Measurements from ENCODE around the gene TAB3. TPM values are rescaled to one million over a fixed set of nuclear protein-coding genes. Genes with fewer than 3 reads are reported as not detected.

The TAB3 gene
- total and polyA plus RNA-seq, 3 experiments from 2014 or later: 7.6 to 21.4 (median 21.1) TPM

- no peak for DNase-seq
- H3K4me3 Mint-ChIP-seq: no peak overlapping the region
- ChIA-PET POLR2A (no interaction called here), CTCF (no interaction called here)
- H3K27me3 Mint-ChIP-seq: peaks cover 8 to 15% of the 10 kb centered on the region in 2 donors
- no peak overlapping the region for H3K27ac ChIP-seq (ENCODE audit: low read depth, low read length)
- no peak overlapping the region for H3K4me3 ChIP-seq (ENCODE audit: low read length)
- H3K9me3 ChIP-seq (ENCODE audit: low read length): no peaks in the 10 kb centered on the region
- H3K4me1 Mint-ChIP-seq: no peaks in the 10 kb centered on the region
- H3K36me3 ChIP-seq (ENCODE audit: insufficient read depth, low read length): no peaks in the 10 kb centered on the region
- peaks cover 0 to 2% (median 0%) of the 10 kb centered on the region in 5 donors for H3K9me3 Mint-ChIP-seq
- H3K36me3 Mint-ChIP-seq: no peaks in the 10 kb centered on the region
- H3K27ac Mint-ChIP-seq: no peak overlapping the region
- no peaks in the 10 kb centered on the region for H3K27me3 ChIP-seq (ENCODE audit: insufficient read depth, low read length, poor library complexity, severe bottlenecking)
- H3K4me1 ChIP-seq (ENCODE audit: insufficient read depth, low read length): no peaks in the 10 kb centered on the region
Measured at GRCh38 chrX:30898886-30899285, 9.8 kb upstream of the TAB3 start.

DNA sequence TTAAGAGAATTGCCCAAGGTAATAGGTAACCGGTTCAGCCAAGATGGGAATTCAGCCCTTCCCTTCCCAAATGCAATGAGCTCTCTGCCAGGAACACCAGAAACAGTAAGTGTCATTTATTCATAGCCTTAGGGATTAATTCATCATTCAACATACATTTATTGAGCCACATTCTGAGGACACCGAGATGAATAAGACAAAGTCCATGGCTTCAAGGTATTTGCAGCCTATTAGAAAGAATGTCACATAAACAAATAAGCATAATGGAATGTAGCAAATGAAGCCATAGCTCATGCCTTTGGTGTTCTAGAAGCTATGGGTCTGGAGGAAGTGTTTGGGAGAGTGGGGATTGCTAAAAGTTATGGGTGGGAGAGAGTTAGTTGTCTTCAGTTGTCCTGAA lies 6.3 kb upstream of the TAB3 start:
- Histone ChIP-seq H3K36me3 (ENCODE audit: insufficient read depth, low read length) (no peaks in the 10 kb centered on the region), H3K27me3 (ENCODE audit: insufficient read depth, low read length, poor library complexity, severe bottlenecking) (no peaks in the 10 kb centered on the region), H3K4me3 (ENCODE audit: low read length) (no peak overlapping the region), H3K9me3 (ENCODE audit: low read length) (no peaks in the 10 kb centered on the region), H3K27ac (ENCODE audit: low read depth, low read length) (no peak overlapping the region), H3K4me1 (ENCODE audit: insufficient read depth, low read length) (peaks cover 1% of the 10 kb centered on the region)
- no peak overlapping the region for H3K4me3 Mint-ChIP-seq
- H3K27ac Mint-ChIP-seq: no peak overlapping the region
- no peak for DNase-seq
- H3K9me3 Mint-ChIP-seq: peaks cover 0 to 2% (median 0%) of the 10 kb centered on the region in 5 donors
- no peaks in the 10 kb centered on the region for H3K4me1 Mint-ChIP-seq
- peaks cover 5 to 12% of the 10 kb centered on the region in 2 donors for H3K27me3 Mint-ChIP-seq
- CTCF ChIA-PET: no interaction called here
- POLR2A ChIA-PET: no interaction called here
- H3K36me3 Mint-ChIP-seq: no peaks in the 10 kb centered on the region

DNA sequence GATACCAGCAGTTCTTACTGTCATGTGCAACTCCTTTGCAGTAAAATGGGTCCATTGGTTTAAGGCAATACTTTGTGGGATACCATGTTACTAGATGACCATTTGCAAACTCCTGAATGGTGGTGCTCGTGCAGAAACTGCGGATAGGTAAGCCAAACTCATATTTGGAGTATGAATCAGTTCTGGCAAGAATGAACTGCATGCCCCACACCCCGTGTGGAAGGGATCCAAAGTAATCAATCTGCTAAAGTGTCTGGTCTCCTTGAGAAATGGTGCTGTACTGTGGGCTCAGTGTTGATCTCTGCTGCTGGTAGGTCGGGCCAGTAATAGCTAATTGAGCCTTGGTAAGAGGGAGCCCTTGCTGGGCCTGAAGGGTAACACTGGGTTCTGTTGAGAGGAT lies 4.2 kb upstream of the TAB3 start:
- Mint-ChIP-seq H3K9me3 (peaks cover 0 to 2% (median 0%) of the 10 kb centered on the region in 5 donors), H3K4me1 (peaks cover 4 to 11% (median 10%) of the 10 kb centered on the region in 3 donors), H3K27ac (no peak overlapping the region), H3K36me3 (peaks cover 0 to 3% (median 0%) of the 10 kb centered on the region in 3 donors), H3K27me3 (peaks cover 5 to 8% of the 10 kb centered on the region in 2 donors), H3K4me3 (peak overlapping the region in 1 of 7 donors; percentile 37)
- H3K9me3 ChIP-seq (ENCODE audit: low read length): no peaks in the 10 kb centered on the region
- H3K27ac ChIP-seq (ENCODE audit: low read depth, low read length): no peak overlapping the region
- ChIA-PET POLR2A (no interaction called here), CTCF (no interaction called here)
- H3K27me3 ChIP-seq (ENCODE audit: insufficient read depth, low read length, poor library complexity, severe bottlenecking): no peaks in the 10 kb centered on the region
- DNase-seq: no peak
- H3K36me3 ChIP-seq (ENCODE audit: insufficient read depth, low read length): no peaks in the 10 kb centered on the region
- H3K4me1 ChIP-seq (ENCODE audit: insufficient read depth, low read length): peaks cover 6% of the 10 kb centered on the region
- no peak overlapping the region for H3K4me3 ChIP-seq (ENCODE audit: low read length)

DNA sequence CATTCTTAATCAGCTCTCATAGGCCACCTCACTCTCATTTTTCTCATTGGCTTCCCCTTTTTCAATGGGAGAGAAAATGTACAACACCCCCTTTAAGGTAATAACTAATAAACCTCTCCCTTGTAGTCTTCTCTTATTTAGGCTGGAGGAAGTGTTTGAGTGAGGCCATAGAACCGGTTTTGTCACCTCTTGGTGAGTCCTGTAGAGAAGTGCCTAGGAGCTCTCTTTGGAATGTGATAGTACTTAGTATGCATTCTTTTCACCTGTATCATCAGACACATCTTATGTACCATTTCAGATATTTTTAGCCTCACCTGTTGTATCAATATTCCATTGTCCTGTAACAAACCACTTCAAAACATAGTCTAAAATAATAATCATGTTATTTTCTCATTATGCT lies 3.5 kb upstream of the TAB3 start:
- peaks cover 0 to 2% (median 0%) of the 10 kb centered on the region in 5 donors for H3K9me3 Mint-ChIP-seq
- POLR2A ChIA-PET: no interaction called here
- H3K27ac Mint-ChIP-seq: no peak overlapping the region
- Histone ChIP-seq H3K27ac (ENCODE audit: low read depth, low read length) (no peak overlapping the region), H3K4me1 (ENCODE audit: insufficient read depth, low read length) (peaks cover 9% of the 10 kb centered on the region), H3K4me3 (ENCODE audit: low read length) (no peak overlapping the region), H3K27me3 (ENCODE audit: insufficient read depth, low read length, poor library complexity, severe bottlenecking) (no peaks in the 10 kb centered on the region), H3K36me3 (ENCODE audit: insufficient read depth, low read length) (no peaks in the 10 kb centered on the region), H3K9me3 (ENCODE audit: low read length) (no peaks in the 10 kb centered on the region)
- no peak for DNase-seq
- CTCF ChIA-PET: no interaction called here
- peaks cover 0 to 3% (median 0%) of the 10 kb centered on the region in 3 donors for H3K36me3 Mint-ChIP-seq
- H3K4me1 Mint-ChIP-seq: peaks cover 9 to 17% (median 16%) of the 10 kb centered on the region in 3 donors
- H3K4me3 Mint-ChIP-seq: no peak overlapping the region
- peaks cover 5 to 8% of the 10 kb centered on the region in 2 donors for H3K27me3 Mint-ChIP-seq

- peak overlapping the region; percentile 57 for H3K27ac ChIP-seq (ENCODE audit: low read depth, low read length)
- DNase-seq: peak in 2 of 5 donors; percentile 0 to 8
- H3K4me1 ChIP-seq (ENCODE audit: insufficient read depth, low read length): peaks cover 19% of the 10 kb centered on the region
- peak overlapping the region; percentile 84 to 98 (median 87) for H3K4me3 Mint-ChIP-seq
- no peaks in the 10 kb centered on the region for H3K36me3 ChIP-seq (ENCODE audit: insufficient read depth, low read length)
- H3K9me3 ChIP-seq (ENCODE audit: low read length): no peaks in the 10 kb centered on the region
- peak overlapping the region; percentile 73 to 93 (median 76) for H3K27ac Mint-ChIP-seq
- H3K36me3 Mint-ChIP-seq: peaks cover 0 to 3% (median 2%) of the 10 kb centered on the region in 3 donors
- peaks cover 0 to 5% of the 10 kb centered on the region in 2 donors for H3K27me3 Mint-ChIP-seq
- H3K4me1 Mint-ChIP-seq: peaks cover 35 to 55% (median 53%) of the 10 kb centered on the region in 3 donors
- POLR2A ChIA-PET: no interaction called here
- H3K27me3 ChIP-seq (ENCODE audit: insufficient read depth, low read length, poor library complexity, severe bottlenecking): no peaks in the 10 kb centered on the region
- CTCF ChIA-PET: no interaction called here
- H3K4me3 ChIP-seq (ENCODE audit: low read length): peak overlapping the region; percentile 63
- no peaks in the 10 kb centered on the region for H3K9me3 Mint-ChIP-seq
Measured at GRCh38 chrX:30888526-30889146, 418 bp downstream of the TAB3 start.

DNA sequence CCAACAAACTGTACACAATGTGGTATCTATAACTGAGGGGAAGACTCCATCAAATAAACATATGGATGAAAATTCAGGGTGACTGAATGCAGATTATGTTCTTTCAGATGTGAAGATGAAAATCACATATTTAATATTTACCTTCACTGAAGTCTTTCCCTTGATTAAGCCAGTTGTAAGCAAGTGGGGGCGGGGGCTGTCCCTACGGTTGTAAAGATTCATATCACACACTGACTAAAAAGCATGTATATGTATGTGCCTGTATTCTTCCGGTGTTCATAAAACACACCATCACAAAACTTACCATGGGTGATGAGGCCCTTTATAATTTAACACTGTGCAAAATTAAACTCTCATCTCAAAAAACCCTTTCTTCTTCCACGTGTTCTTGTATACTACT lies 1.3 kb downstream of the TAB3 start:
- Mint-ChIP-seq H3K4me1 (peaks cover 36 to 64% (median 62%) of the 10 kb centered on the region in 3 donors), H3K9me3 (no peaks in the 10 kb centered on the region), H3K4me3 (peak overlapping the region; percentile 84 to 98 (median 87)), H3K27ac (peak overlapping the region in 6 of 8 donors; percentile 73 to 93 (median 79)), H3K36me3 (peaks cover 0 to 3% (median 2%) of the 10 kb centered on the region in 3 donors), H3K27me3 (peaks cover 0 to 1% of the 10 kb centered on the region in 2 donors)
- Histone ChIP-seq H3K4me1 (ENCODE audit: insufficient read depth, low read length) (peaks cover 19% of the 10 kb centered on the region), H3K36me3 (ENCODE audit: insufficient read depth, low read length) (no peaks in the 10 kb centered on the region), H3K27ac (ENCODE audit: low read depth, low read length) (peak overlapping the region; percentile 57), H3K4me3 (ENCODE audit: low read length) (peak overlapping the region; percentile 63), H3K27me3 (ENCODE audit: insufficient read depth, low read length, poor library complexity, severe bottlenecking) (no peaks in the 10 kb centered on the region), H3K9me3 (ENCODE audit: low read length) (no peaks in the 10 kb centered on the region)
- ChIA-PET POLR2A (no interaction called here), CTCF (no interaction called here)
- no peak for DNase-seq

GRCh38 chrX:30887288-30887687 lies 1.8 kb downstream of the TAB3 start:
- peaks cover 38 to 67% (median 65%) of the 10 kb centered on the region in 3 donors for H3K4me1 Mint-ChIP-seq
- no peaks in the 10 kb centered on the region for H3K36me3 ChIP-seq (ENCODE audit: insufficient read depth, low read length)
- H3K27ac Mint-ChIP-seq: no peak overlapping the region
- no peaks in the 10 kb centered on the region for H3K9me3 ChIP-seq (ENCODE audit: low read length)
- no peak overlapping the region for H3K27ac ChIP-seq (ENCODE audit: low read depth, low read length)
- H3K9me3 Mint-ChIP-seq: no peaks in the 10 kb centered on the region
- peaks cover 19% of the 10 kb centered on the region for H3K4me1 ChIP-seq (ENCODE audit: insufficient read depth, low read length)
- ChIA-PET CTCF (no interaction called here), POLR2A (no interaction called here)
- H3K27me3 Mint-ChIP-seq: peaks cover 0 to 1% of the 10 kb centered on the region in 2 donors
- no peak for DNase-seq
- H3K4me3 Mint-ChIP-seq: peak overlapping the region in 3 of 7 donors; percentile 84 to 98 (median 92)
- H3K27me3 ChIP-seq (ENCODE audit: insufficient read depth, low read length, poor library complexity, severe bottlenecking): no peaks in the 10 kb centered on the region
- H3K4me3 ChIP-seq (ENCODE audit: low read length): no peak overlapping the region
- H3K36me3 Mint-ChIP-seq: peaks cover 0 to 3% (median 2%) of the 10 kb centered on the region in 3 donors

GRCh38 chrX:30885136-30885535 lies 3.9 kb downstream of the TAB3 start:
- no peaks in the 10 kb centered on the region for H3K9me3 Mint-ChIP-seq
- Histone ChIP-seq H3K4me3 (ENCODE audit: low read length) (no peak overlapping the region), H3K27me3 (ENCODE audit: insufficient read depth, low read length, poor library complexity, severe bottlenecking) (no peaks in the 10 kb centered on the region), H3K9me3 (ENCODE audit: low read length) (no peaks in the 10 kb centered on the region), H3K27ac (ENCODE audit: low read depth, low read length) (no peak overlapping the region), H3K36me3 (ENCODE audit: insufficient read depth, low read length) (no peaks in the 10 kb centered on the region), H3K4me1 (ENCODE audit: insufficient read depth, low read length) (peaks cover 16% of the 10 kb centered on the region)
- peak overlapping the region in 2 of 8 donors; percentile 1 to 62 for H3K27ac Mint-ChIP-seq
- POLR2A ChIA-PET: no interaction called here
- peak overlapping the region in 1 of 7 donors; percentile 61 for H3K4me3 Mint-ChIP-seq
- CTCF ChIA-PET: no interaction called here
- H3K4me1 Mint-ChIP-seq: peaks cover 49 to 84% (median 82%) of the 10 kb centered on the region in 3 donors
- H3K36me3 Mint-ChIP-seq: peaks cover 0 to 3% (median 2%) of the 10 kb centered on the region in 3 donors
- no peak for DNase-seq
- no peaks in the 10 kb centered on the region for H3K27me3 Mint-ChIP-seq
